Uterus (tissue), 4 donors: ENCODE measurements around the gene SLC2A8. TPM values are rescaled to one million over a fixed set of nuclear protein-coding genes. Genes with fewer than 3 reads are reported as not detected.

Experiments used
- DNase-seq, 2 donors: peaks; one replicate each; pipeline ENCODE4 v3.0.0-alpha.2; 2019 to 2020
- H3K27ac ChIP-seq, 2 donors: fragments of 200-600 bp; sonication (generic); 1 replicate in 1 of 2; 2 replicates in 1 of 2; pipeline ENCODE4 v1.5.1; 2016 to 2018
- H3K27me3 ChIP-seq, 2 donors: fragments of 200-600 bp; sonication (generic); one replicate each; pipeline ENCODE4 v1.5.1; 2018 to 2019; ENCODE audit warnings: control low read depth in 1 of 2
- H3K36me3 ChIP-seq, 2 donors: fragments of 200-600 bp; sonication (generic); one replicate each; pipeline ENCODE4 v1.5.1; 2019; ENCODE audit warnings: control low read depth in 1 of 2
- H3K4me1 ChIP-seq, 2 donors: fragments of 200-600 bp; sonication (generic); one replicate each; pipeline ENCODE4 v1.5.1; 2018 to 2019; ENCODE audit warnings: control low read depth in 1 of 2
- H3K4me3 ChIP-seq, 2 donors: fragments of 200-600 bp; sonication (generic); 1 replicate in 1 of 2; 2 replicates in 1 of 2; pipeline ENCODE4 v1.5.1; 2018 to 2019; ENCODE audit warnings: mild to moderate bottlenecking in 1 of 2
- H3K9me3 ChIP-seq, 2 donors: fragments of 200-600 bp; sonication (generic); one replicate each; pipeline ENCODE4 v1.5.1; 2019; ENCODE audit warnings: control low read depth in 1 of 2
- CTCF ChIP-seq, 4 experiments: fragments of 200-600 bp in 2 of 4; fragments of 450-650 bp in 2 of 4; sonication (generic) in 2 of 4; IDR thresholded peaks; one replicate each; pipeline ENCODE4 v1.5.1; 2016 to 2019; ENCODE audit warnings: antibody characterized with exemption in 4 of 4, mild to moderate bottlenecking in 2 of 4, moderate library complexity in 1 of 4
- POLR2A ChIP-seq, 2 donors: fragments of 450-650 bp; IDR thresholded peaks; one replicate each; pipeline ENCODE4 v1.6.1; 2016; ENCODE audit warnings: antibody characterized with exemption in 2 of 2, mild to moderate bottlenecking in 1 of 2, moderate library complexity in 1 of 2
- intact Hi-C: fragments of 100-400 bp; cut with DNase I; formaldehyde crosslinking; loops from one replicate; pipeline ENCODE4 v1.15.1; 2023; ENCODE audit warnings: low total_unique reads
- total RNA-seq, 4 donors: library from RNA; depleted of rRNA in 3 of 4; stranded (reverse); fragments of >200 nt in 3 of 4; gene quantifications; one replicate each; pipeline versions ENCODE4 v1.1.0 to v1.2.4, GENCODE V29; 2014 to 2023
- donor health status: DM: yes; HTN: yes; CAD: no.

The SLC2A8 gene
- total RNA-seq, 4 donors from 2014 or later, result 1.8 to 45.1 (median 10.5) TPM

- Histone ChIP-seq H3K27ac (no peak overlapping the region), H3K36me3 (no peaks in the 10 kb centered on the region), H3K4me1 (peaks cover 0 to 9% of the 10 kb centered on the region in 2 donors), H3K4me3 (no peak overlapping the region), H3K9me3 (no peaks in the 10 kb centered on the region), H3K27me3 (no peaks in the 10 kb centered on the region)
- DNase-seq, result no peak
- TF ChIP-seq CTCF (IDR thresholded peaks at IDR 0.05) (no peak), POLR2A (IDR thresholded peaks at IDR 0.05) (no peak)
- intact Hi-C loops, result no loop called here
Observed at GRCh38 chr9:127445851-127446712, 49.1 kb downstream of the SLC2A8 start.

DNA sequence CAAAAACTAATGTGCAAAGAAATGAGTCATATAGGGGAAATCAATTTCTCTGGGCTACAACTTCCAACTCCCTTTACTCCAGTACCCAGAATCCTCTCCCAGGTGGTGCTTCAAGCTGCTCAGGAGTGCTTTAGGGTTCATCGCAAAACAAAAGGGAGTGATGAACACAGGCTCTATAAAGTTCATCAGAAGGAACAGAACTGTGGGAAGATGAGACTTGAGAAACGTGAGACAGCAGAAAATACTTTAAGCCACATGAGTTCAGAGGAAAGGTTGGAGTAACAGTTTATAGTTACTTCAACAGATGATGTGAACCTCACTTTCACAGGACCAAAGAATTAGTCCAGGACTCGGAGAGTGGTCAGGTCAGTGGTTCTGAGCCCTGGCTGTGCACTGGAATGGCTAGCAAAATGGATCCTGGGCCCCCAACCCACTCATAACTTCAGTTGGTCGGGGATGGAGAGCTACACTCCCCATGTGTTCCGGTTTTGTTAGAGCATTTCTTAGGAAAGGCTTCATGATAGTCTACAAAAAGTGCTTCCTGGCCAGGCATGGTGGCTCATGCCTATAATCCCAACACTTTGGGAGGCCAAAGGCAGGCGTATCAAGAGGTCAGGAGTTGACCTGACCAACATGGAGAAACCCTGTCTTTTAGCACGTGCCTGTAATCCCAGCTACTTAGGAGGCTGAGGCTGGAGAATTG is 49.9 kb downstream of the SLC2A8 start:
- Histone ChIP-seq H3K4me3 (no peak overlapping the region), H3K27ac (no peak overlapping the region), H3K27me3 (no peaks in the 10 kb centered on the region), H3K9me3 (no peaks in the 10 kb centered on the region), H3K4me1 (peaks cover 0 to 9% of the 10 kb centered on the region in 2 donors), H3K36me3 (no peaks in the 10 kb centered on the region)
- DNase-seq, result no peak
- intact Hi-C loops, result no loop called here
- TF ChIP-seq CTCF (IDR thresholded peaks at IDR 0.05) (no peak), POLR2A (IDR thresholded peaks at IDR 0.05) (no peak)

- H3K4me1 ChIP-seq, result peaks cover 2 to 14% of the 10 kb centered on the region in 2 donors
- intact Hi-C loops, result no loop called here
- H3K36me3 ChIP-seq, result no peaks in the 10 kb centered on the region
- H3K4me3 ChIP-seq, result no peak overlapping the region
- TF ChIP-seq POLR2A (IDR thresholded peaks at IDR 0.05), result no peak
- no peak for TF ChIP-seq CTCF (IDR thresholded peaks at IDR 0.05)
- no peak overlapping the region for H3K27ac ChIP-seq
- H3K27me3 ChIP-seq, result no peaks in the 10 kb centered on the region
- H3K9me3 ChIP-seq, result no peaks in the 10 kb centered on the region
- no peak for DNase-seq
Observed at GRCh38 chr9:127447416-127448111, 50.6 kb downstream of the SLC2A8 start.

DNA sequence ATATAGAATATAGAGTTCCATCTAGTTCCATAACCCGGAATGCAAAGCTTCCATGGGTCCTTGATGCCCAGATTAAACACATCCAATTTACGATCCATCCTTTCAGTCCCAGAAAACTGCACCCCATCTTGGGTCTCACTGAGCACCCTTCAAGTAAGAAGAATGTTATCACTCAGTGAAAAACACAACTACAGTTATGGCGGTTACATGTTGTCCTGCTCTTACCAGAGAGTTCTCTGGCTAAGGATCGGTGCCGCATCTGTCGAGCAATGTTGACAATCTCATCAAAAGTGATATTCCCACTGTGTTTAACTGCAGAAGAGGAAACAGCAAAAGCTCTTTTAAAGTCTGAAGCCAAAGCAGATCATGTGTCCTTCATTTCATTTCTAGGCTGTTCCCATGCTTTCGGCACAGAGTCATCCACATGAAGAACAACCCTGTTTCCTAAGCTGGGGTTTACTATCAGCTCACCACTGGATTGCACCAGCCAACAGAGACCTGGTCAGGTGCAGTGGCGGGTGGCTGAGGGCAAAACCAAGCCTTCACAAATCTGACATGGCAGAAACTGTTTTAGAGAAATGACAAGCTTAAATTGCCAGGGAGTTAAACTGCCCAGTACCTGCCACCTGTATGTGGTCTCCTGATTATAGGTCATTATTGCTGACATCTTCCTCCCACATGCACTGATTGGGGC is 51.3 kb downstream of the SLC2A8 start:
- H3K4me3 ChIP-seq, result no peak overlapping the region
- H3K9me3 ChIP-seq, result no peaks in the 10 kb centered on the region
- peaks cover 5 to 15% of the 10 kb centered on the region in 2 donors for H3K4me1 ChIP-seq
- intact Hi-C loops, result no loop called here
- TF ChIP-seq CTCF (IDR thresholded peaks at IDR 0.05) (no peak), POLR2A (IDR thresholded peaks at IDR 0.05) (no peak)
- H3K36me3 ChIP-seq, result no peaks in the 10 kb centered on the region
- H3K27ac ChIP-seq, result no peak overlapping the region
- DNase-seq, result no peak
- no peaks in the 10 kb centered on the region for H3K27me3 ChIP-seq
